CD4-positive, alpha-beta T cell treated with Interleukin-4 for 1 hour (primary cell): ENCODE results near the gene NCBP2L.
A peak's percentile ranks its signal among the peaks of the same experiment; 100 is the strongest.
"Not testable (repeated sequence)": the region's sequence is repeated elsewhere in the genome, so short reads cannot be mapped to it uniquely, and the experiment has no call there.

Experiments
- DNase-seq, 2 donors: peaks; one replicate each; pipeline ENCODE4 v3.0.0-alpha.2; 2020 to 2022

The NCBP2L gene

GRCh38 chrX:107753187-107753586 is 24.3 kb upstream of the NCBP2L start:
- no peak for DNase-seq

- DNase-seq: no peak
Observed at GRCh38 chrX:107755721-107756120, 21.8 kb upstream of the NCBP2L start.

GRCh38 chrX:107758231-107758766 is 19.2 kb upstream of the NCBP2L start:
- no peak for DNase-seq

GRCh38 chrX:107760304-107761077 is 17.0 kb upstream of the NCBP2L start:
- no peak for DNase-seq

GRCh38 chrX:107763647-107764046 is 13.9 kb upstream of the NCBP2L start:
- no peak for DNase-seq

GRCh38 chrX:107764845-107765608 is 12.5 kb upstream of the NCBP2L start:
- DNase-seq: no peak

GRCh38 chrX:107766470-107767150 is 10.9 kb upstream of the NCBP2L start:
- no peak for DNase-seq

GRCh38 chrX:107768051-107768450 is 9.5 kb upstream of the NCBP2L start:
- no peak for DNase-seq

- no peak for DNase-seq
Observed at GRCh38 chrX:107769581-107770317, 7.8 kb upstream of the NCBP2L start.

GRCh38 chrX:107773206-107773605 is 4.3 kb upstream of the NCBP2L start:
- no peak for DNase-seq

- DNase-seq: no peak
Observed at GRCh38 chrX:107773906-107774435, 3.6 kb upstream of the NCBP2L start.

GRCh38 chrX:107775000-107775733 is 2.4 kb upstream of the NCBP2L start:
- DNase-seq: no peak

GRCh38 chrX:107775734-107776511 is 1.6 kb upstream of the NCBP2L start, which contains the start of gene TSC22D3:
Gene TSC22D3, minus strand, starts transcription at chrX:107775787. Its CDS starts 368 bp downstream, at chrX:107775419.
- DNase-seq: peak; percentile 57

GRCh38 chrX:107776649-107777535 is 641 bp upstream of the NCBP2L start:
- peak; percentile 86 for DNase-seq

- DNase-seq: no peak
Observed at GRCh38 chrX:107780525-107780924, 3.0 kb downstream of the NCBP2L start.

GRCh38 chrX:107787827-107788226 is 10.3 kb downstream of the NCBP2L start:
- no peak for DNase-seq

GRCh38 chrX:107804427-107804826 is 26.9 kb downstream of the NCBP2L start:
- DNase-seq: no peak

- DNase-seq: no peak
Observed at GRCh38 chrX:107805179-107805578, 27.6 kb downstream of the NCBP2L start.

- not testable (repeated sequence) for DNase-seq
Observed at GRCh38 chrX:107810053-107810452, 32.5 kb downstream of the NCBP2L start.
